T47D (cell line): ENCODE measurements around the gene OSBP2.

ENCODE experiments used
- DNase-seq, 2 experiments: peaks; one replicate each; pipeline versions ENCODE4 v3.0.0 to v3.0.0-alpha.2; 2011 to 2012; ENCODE audit warnings: low read depth in 1 of 2, low spot score in 1 of 2
- JUND ChIP-seq: IDR thresholded peaks from 2 replicates; pipeline ENCODE4 v1.6.1; 2012; ENCODE audit warnings: low read depth
- in situ Hi-C: cut with HindIII; loops from 2 replicates; pipeline ENCODE4 v1.10.0; 2016; ENCODE audit warnings: low sequenced_read_pairs, low pct_unique_long_range_greater_than_20kb

The OSBP2 gene

GRCh38 chr22:30876221-30876751 lies 181.6 kb downstream of the OSBP2 start:
- in situ Hi-C loops = no loop called here
- no peak for TF ChIP-seq JUND
- DNase-seq = no peak

- DNase-seq = no peak
- in situ Hi-C loops = no loop called here
- TF ChIP-seq JUND = no peak
These were observed 182.4 kb downstream of the OSBP2 start for GRCh38 chr22:30876915-30877553.

GRCh38 chr22:30877662-30878515 lies 183.2 kb downstream of the OSBP2 start:
- DNase-seq = no peak
- TF ChIP-seq JUND = no peak
- in situ Hi-C loops = no loop called here

GRCh38 chr22:30878516-30879414 lies 184.1 kb downstream of the OSBP2 start:
- no peak for DNase-seq
- in situ Hi-C loops = no loop called here
- no peak for TF ChIP-seq JUND

GRCh38 chr22:30879415-30879797 lies 184.7 kb downstream of the OSBP2 start:
- no peak for DNase-seq
- in situ Hi-C loops = no loop called here
- no peak for TF ChIP-seq JUND

GRCh38 chr22:30880181-30880601 lies 185.5 kb downstream of the OSBP2 start:
- no peak for DNase-seq
- in situ Hi-C loops = no loop called here
- no peak for TF ChIP-seq JUND

- no peak for TF ChIP-seq JUND
- no peak for DNase-seq
- in situ Hi-C loops = no loop called here
These were observed 186.2 kb downstream of the OSBP2 start for GRCh38 chr22:30880847-30881246.

- in situ Hi-C loops = no loop called here
- no peak for DNase-seq
- no peak for TF ChIP-seq JUND
These were observed 186.9 kb downstream of the OSBP2 start for GRCh38 chr22:30881361-30882183.

- in situ Hi-C loops = no loop called here
- no peak for TF ChIP-seq JUND
- DNase-seq = peak in 1 of 2 experiments; percentile 54
These were observed 187.6 kb downstream of the OSBP2 start for GRCh38 chr22:30882184-30882717.

GRCh38 chr22:30882974-30883533 lies 188.4 kb downstream of the OSBP2 start:
- in situ Hi-C loops = no loop called here
- DNase-seq = no peak
- no peak for TF ChIP-seq JUND

GRCh38 chr22:30883586-30884145 lies 189.0 kb downstream of the OSBP2 start:
- in situ Hi-C loops = no loop called here

More at GRCh38 chr22:30883586-30884145, 189.0 kb downstream of the OSBP2 start:
- no peak for DNase-seq
- no peak for TF ChIP-seq JUND
